ENCODE results near the gene PCGF1. TPM values are rescaled to one million over a fixed set of nuclear protein-coding genes. Genes with fewer than 3 reads are reported as not detected.

The PCGF1 gene
- total RNA-seq, 2 experiments from 2014 or later: 22.6 to 26.0 TPM

DNA sequence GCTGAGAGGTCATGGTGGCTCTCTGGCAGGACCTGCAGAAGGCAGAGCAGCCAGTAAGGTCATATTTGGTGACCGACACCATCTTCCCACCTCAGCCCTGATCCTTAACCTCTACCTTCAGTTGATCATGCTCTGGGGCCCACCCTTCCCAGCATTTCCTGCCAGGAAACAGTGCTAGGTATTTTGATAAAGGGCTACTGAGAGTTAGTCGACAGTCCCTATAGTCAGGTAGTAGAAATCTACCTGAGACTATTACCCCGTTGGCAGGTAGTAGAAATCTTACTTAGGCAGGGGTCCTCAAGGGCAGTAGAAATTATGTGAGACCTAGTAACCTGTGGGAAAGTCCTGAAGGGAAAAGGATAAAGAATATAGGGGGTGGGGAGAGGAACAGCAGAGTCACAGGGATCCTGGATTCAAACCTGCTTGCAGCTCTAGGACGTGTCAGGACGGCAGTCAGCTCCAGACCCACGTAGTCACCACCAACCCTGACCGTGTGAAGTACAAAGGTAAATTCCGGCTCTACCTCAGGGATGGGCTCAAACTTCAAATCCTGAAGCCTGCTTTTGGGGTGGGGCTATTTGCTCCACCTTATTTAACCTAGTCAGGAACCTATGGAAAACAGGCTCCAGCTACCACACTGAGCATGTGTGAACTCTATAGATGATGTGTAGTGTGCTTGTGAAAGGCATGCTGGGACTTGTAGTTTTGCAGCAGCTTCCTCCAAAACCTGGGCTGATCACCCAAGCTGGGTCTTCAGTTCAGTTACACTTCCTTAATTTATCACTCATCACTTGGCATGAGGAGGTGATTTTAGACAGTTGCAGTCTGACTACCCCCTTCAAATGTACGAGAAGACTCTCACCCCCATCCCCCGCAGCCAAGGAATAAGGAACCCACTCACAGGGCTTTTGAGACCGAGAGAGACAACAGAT lies 18.5 kb upstream of the PCGF1 start, which contains the start of gene DQX1:
Gene DQX1, minus strand, starts transcription at position 515 of the 932 bp plus-strand sequence. Its CDS starts 502 bp downstream, at position 13.
- no peak for DNase-seq
- Mint-ChIP-seq H3K4me1 (ENCODE audit: low read depth) (peaks cover 25% of the 10 kb centered on the region), H3K27ac (no peak within 1 kb of the TSS), H3K36me3 (peaks cover 34% of the 10 kb centered on the region), H3K9me3 (no peaks in the 10 kb centered on the region), H3K27me3 (no peaks in the 10 kb centered on the region), H3K4me3 (no peak within 1 kb of the TSS)
- CTCF ChIA-PET: no interaction called here
- intact Hi-C loops (cut with micrococcal nuclease): no loop called here
- POLR2A ChIA-PET: interaction anchor here (1.1 to 1.4 kb wide), 3 partner anchors 22 to 67 kb away, joined by 3 to 4 read pairs (median 4); partner anchors contain the start of genes CCDC142, TTC31 and WBP1

DNA sequence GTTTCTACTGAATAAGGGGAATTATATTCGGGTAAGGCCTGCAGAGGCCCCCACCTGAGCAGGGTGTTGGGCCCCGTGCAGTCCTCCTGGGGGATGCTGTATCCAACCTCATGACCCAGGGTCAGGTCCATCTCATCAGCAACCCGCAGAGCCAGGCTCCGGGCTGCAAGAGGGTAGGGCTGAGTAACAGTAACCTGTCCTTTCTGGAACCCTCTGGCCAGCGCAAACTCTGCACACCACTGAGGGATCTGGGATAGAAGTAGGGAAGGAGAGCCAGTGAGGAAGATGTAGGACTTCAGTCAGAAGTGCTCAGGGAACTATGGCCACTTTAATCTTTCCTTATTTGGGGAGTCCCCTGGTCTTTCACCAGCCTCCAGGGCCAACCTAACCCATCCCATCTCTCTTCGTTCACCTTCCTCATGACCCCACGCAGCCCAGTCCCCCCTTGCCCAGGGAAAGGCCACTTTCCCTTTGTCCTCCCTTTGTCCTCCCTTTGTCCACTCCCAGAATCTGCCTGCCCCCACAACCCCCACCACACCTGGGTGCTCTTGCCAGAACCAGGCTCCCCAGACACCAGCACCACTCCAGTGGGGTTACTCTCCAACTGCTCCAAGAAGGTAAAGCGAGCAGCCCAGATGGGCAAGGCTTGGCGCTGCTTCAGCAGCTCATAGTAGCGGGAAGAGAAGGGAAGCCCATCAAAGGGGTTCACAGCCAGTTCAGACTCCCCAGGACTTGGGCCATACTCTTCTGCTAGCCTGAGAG lies 17.6 kb upstream of the PCGF1 start:
- peaks cover 20% of the 10 kb centered on the region for H3K4me1 Mint-ChIP-seq (ENCODE audit: low read depth)
- no peak overlapping the region for H3K27ac Mint-ChIP-seq
- DNase-seq: no peak
- peaks cover 28% of the 10 kb centered on the region for H3K36me3 Mint-ChIP-seq
- POLR2A ChIA-PET: no interaction called here
- peaks cover 3% of the 10 kb centered on the region for H3K27me3 Mint-ChIP-seq
- H3K9me3 Mint-ChIP-seq: no peaks in the 10 kb centered on the region
- intact Hi-C loops (cut with micrococcal nuclease): no loop called here
- no peak overlapping the region for H3K4me3 Mint-ChIP-seq
- CTCF ChIA-PET: no interaction called here

DNA sequence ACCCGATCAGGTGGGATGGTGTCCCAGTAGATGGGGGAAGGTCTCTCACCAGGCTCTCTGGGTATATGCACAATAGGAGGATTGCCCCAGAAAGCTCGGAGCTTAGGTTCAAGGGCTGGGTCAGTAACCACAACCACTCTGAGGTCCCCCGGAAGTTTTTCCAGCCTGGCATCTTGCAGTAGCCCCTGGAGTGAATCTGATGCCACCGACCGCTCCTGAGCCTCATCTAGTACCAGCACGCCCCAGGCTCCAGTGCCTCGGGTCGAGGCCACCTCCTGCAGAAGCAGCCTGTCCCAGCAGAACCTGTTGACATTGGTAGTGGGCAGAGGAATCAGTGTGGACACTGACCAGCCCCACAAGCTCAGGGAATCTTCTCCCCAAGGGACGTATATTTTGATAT lies 16.5 kb upstream of the PCGF1 start:
- H3K36me3 Mint-ChIP-seq: peaks cover 27% of the 10 kb centered on the region
- POLR2A ChIA-PET: no interaction called here
- intact Hi-C loops (cut with micrococcal nuclease): no loop called here
- peaks cover 14% of the 10 kb centered on the region for H3K27me3 Mint-ChIP-seq
- H3K27ac Mint-ChIP-seq: no peak overlapping the region
- CTCF ChIA-PET: no interaction called here
- DNase-seq: no peak
- no peak overlapping the region for H3K4me3 Mint-ChIP-seq
- H3K9me3 Mint-ChIP-seq: no peaks in the 10 kb centered on the region
- peaks cover 19% of the 10 kb centered on the region for H3K4me1 Mint-ChIP-seq (ENCODE audit: low read depth)

DNA sequence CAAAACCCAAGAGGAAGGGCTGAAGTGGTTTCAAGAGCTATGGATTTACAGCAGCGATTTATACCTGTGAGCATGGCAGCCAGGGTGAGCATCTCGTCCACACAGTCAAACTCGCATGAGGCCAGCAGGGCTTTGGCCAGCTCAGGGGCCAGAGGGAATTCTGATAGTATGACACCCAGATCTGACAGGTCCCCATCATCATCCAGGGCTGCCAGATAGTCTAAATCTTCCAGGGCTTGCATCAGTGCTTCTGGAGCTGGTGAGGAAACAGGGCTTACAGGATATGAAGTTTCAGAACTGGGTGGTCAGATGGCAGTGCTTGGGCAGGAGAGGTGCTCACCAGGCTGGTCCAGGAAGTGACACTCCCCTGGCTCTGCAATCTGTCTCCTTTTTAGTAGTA lies 15.0 kb upstream of the PCGF1 start:
- no peaks in the 10 kb centered on the region for H3K9me3 Mint-ChIP-seq
- peaks cover 5% of the 10 kb centered on the region for H3K4me1 Mint-ChIP-seq (ENCODE audit: low read depth)
- H3K36me3 Mint-ChIP-seq: peaks cover 15% of the 10 kb centered on the region
- peaks cover 27% of the 10 kb centered on the region for H3K27me3 Mint-ChIP-seq
- ChIA-PET POLR2A (no interaction called here), CTCF (interaction anchor here (1.0 kb wide), 1 partner anchor 39 kb away, joined by 3 read pairs; the partner anchor contains the start of genes CCDC142 and TTC31)
- no peak for DNase-seq
- H3K27ac Mint-ChIP-seq: no peak overlapping the region
- intact Hi-C loops (cut with micrococcal nuclease): no loop called here
- H3K4me3 Mint-ChIP-seq: no peak overlapping the region

DNA sequence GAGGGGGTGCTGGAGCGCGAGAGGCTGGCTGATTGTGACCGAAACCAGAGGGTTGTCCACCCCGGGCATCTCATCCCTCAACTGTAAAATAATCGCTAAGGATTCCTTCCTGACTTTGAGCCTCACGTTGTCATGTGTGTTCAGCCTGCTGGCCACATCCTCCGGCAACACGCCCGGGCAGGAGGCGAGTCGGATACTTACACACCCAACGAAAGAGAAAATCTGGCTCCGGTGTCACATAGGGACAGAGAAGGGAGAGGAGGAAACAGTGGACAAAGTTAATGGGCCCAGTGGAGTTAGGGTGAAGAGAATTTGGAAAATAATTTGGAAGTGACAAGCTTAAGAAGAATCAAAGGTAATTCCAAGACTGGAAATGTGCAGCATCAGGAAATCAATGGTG lies 9.2 kb upstream of the PCGF1 start:
- CTCF ChIA-PET: no interaction called here
- Mint-ChIP-seq H3K36me3 (peaks cover 2% of the 10 kb centered on the region), H3K27ac (no peak overlapping the region), H3K9me3 (no peaks in the 10 kb centered on the region), H3K4me1 (ENCODE audit: low read depth) (peaks cover 23% of the 10 kb centered on the region), H3K4me3 (peak overlapping the region; percentile 57), H3K27me3 (peaks cover 67% of the 10 kb centered on the region)
- intact Hi-C loops (cut with micrococcal nuclease): loop anchor here (1.0 kb wide), 1 partner anchor 18 kb away; no protein-coding TSS in a partner anchor
- DNase-seq: no peak
- POLR2A ChIA-PET: interaction anchor here (0.8 to 1.1 kb wide), 2 partner anchors 13 kb away, joined by 4 to 6 read pairs; partner anchors contain the start of genes AUP1 and HTRA2

DNA sequence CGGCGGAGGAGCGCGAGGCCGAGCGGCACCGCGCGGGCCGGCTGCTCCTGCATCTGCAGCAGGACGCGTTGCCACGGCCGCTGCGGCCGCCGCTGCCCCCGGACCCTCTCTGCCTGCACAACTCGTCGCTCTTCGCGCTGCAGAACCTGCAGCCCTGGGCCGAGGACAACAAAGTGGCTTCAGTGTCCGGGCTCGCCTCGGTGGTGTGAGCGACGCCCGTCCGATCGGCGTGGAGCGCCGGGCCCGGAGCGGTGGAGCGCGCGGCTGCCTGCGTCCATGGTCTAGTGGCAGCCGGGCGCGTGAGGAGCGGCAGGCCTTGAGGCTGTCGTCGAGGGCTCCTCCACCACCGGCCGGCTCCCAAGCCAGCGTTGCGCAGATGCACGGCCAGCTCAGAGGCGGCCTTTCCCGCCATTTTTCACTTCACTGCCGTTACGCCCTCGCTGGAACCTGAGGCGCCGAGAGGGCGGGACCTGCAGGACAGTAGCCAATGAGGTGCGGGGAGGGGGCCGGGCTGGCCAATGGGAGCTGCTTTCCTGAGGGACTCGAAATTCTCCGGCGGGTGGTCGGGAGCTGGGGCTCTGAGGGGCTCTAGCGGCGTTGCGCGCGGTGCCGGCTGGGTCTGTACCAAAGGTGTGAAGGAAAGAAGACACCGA lies 8.6 kb upstream of the PCGF1 start:
- H3K4me1 Mint-ChIP-seq (ENCODE audit: low read depth): peaks cover 25% of the 10 kb centered on the region
- no peak overlapping the region for H3K27ac Mint-ChIP-seq
- ChIA-PET POLR2A (interaction anchor here (0.8 to 1.1 kb wide), 2 partner anchors 12 to 13 kb away, joined by 4 to 6 read pairs; partner anchors contain the start of genes AUP1 and HTRA2), CTCF (no interaction called here)
- peak; percentile 86 for DNase-seq
- H3K9me3 Mint-ChIP-seq: no peaks in the 10 kb centered on the region
- H3K27me3 Mint-ChIP-seq: peaks cover 69% of the 10 kb centered on the region
- intact Hi-C loops (cut with micrococcal nuclease): loop anchor here (1.0 kb wide), 2 partner anchors 9 to 18 kb away; partner anchors contain the start of gene PCGF1
- peak overlapping the region; percentile 57 for H3K4me3 Mint-ChIP-seq
- peaks cover 2% of the 10 kb centered on the region for H3K36me3 Mint-ChIP-seq

DNA sequence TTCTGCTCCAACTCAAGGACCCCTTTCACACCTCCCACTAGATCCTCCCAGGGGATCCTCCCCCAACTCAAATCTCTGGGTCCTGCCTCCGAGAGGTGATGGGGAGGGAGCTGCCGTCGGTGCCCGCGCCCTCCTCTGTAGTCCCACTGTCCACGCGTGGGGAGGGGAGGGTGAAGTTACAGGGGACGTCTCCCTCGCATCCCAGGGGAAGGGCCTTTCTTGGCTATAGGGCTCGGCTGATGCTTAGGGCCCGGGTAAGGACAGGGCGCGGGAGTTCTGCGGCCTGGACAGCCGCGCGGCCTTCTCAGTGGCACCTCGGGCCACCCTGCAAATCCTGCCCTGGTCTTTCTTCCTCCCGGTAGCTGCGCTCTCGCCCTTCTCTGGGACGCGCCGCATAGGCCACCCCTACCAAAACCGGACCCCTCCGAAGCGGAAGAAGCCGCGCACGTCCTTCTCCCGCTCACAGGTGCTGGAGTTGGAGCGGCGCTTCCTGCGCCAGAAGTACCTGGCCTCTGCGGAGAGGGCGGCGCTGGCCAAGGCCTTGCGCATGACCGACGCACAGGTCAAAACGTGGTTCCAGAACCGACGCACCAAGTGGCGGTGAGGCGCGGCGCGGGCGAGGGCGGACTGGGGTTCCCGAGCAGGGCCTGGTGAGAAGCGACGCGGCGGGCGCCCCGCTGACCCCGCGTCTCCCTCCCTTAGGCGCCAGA lies 7.9 kb upstream of the PCGF1 start:
- ChIA-PET CTCF (interaction anchor here (1.4 to 1.5 kb wide), 2 partner anchors 17 to 32 kb away, joined by 4 to 5 read pairs; partner anchors contain the start of genes CCDC142 and TTC31), POLR2A (interaction anchor here (0.8 kb wide), 1 partner anchor 22 kb away, joined by 3 read pairs; no protein-coding TSS in a partner anchor)
- Mint-ChIP-seq H3K27ac (no peak overlapping the region), H3K4me3 (peak overlapping the region; percentile 62), H3K36me3 (peaks cover 2% of the 10 kb centered on the region), H3K27me3 (peaks cover 68% of the 10 kb centered on the region), H3K4me1 (ENCODE audit: low read depth) (peaks cover 29% of the 10 kb centered on the region), H3K9me3 (no peaks in the 10 kb centered on the region)
- DNase-seq: no peak
- intact Hi-C loops (cut with micrococcal nuclease): loop anchor here (1.0 kb wide), 1 partner anchor 8 kb away; the partner anchor contains the start of gene PCGF1

- Mint-ChIP-seq H3K27me3 (peaks cover 60% of the 10 kb centered on the region), H3K4me1 (ENCODE audit: low read depth) (peaks cover 31% of the 10 kb centered on the region), H3K27ac (no peak within 1 kb of the TSS), H3K4me3 (peak within 1 kb of the TSS; percentile 62), H3K9me3 (no peaks in the 10 kb centered on the region), H3K36me3 (peaks cover 2% of the 10 kb centered on the region)
- no peak for DNase-seq
- intact Hi-C loops (cut with micrococcal nuclease): loop anchor here (1.0 kb wide), 1 partner anchor 7 kb away; the partner anchor contains the start of gene PCGF1
- CTCF ChIA-PET: interaction anchor here (1.4 to 1.5 kb wide), 2 partner anchors 17 to 32 kb away, joined by 4 to 5 read pairs; partner anchors contain the start of genes CCDC142 and TTC31
- POLR2A ChIA-PET: interaction anchor here (0.8 kb wide), 1 partner anchor 21 kb away, joined by 3 read pairs; no protein-coding TSS in a partner anchor
Observed at GRCh38 chr2:74514368-74515270, 7.1 kb upstream of the PCGF1 start, which contains the start of gene TLX2. TLX2 (plus strand) TSS chr2:74514450; CDS start chr2:74514807, 357 bp downstream.

DNA sequence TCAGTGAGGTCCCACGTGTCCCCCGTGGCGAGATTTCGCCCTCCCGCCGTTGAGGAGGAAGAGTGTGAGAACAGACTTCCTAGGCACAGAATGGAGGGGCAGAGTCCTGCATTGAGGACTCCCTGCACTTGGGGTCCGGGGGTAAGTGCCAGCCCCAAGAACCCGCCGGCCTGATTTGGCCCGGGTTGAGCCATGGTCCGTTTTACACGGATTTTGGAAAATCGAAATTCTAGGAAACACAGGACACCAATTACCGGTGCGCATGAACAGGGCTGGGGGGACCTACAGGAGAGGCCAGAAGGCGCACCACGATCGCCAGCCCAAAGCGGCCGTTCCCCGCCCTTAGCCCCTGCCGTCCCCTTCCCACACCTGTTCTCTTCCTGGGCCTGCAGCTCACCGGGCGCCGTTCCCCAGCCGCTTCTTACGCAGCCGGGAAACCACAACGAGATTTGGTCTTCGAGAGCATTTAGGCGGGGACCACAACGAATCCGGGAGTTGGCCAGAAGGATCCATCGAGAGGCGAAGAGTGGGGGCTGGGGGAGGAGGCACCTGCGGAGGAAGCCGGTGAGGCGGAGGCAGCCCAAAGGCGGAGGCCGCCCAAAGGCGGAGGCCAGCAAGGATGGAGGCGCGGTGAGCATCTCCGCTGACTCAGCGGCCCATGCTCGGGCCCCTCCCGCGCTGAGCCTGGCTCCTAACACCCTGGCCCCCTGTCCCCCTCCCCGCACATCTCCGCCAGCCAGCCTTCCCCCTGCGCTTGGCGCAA lies 6.3 kb upstream of the PCGF1 start:
- Mint-ChIP-seq H3K27me3 (peaks cover 53% of the 10 kb centered on the region), H3K9me3 (no peaks in the 10 kb centered on the region), H3K4me1 (ENCODE audit: low read depth) (peaks cover 31% of the 10 kb centered on the region), H3K36me3 (peaks cover 2% of the 10 kb centered on the region), H3K4me3 (peak overlapping the region; percentile 52), H3K27ac (no peak overlapping the region)
- CTCF ChIA-PET: interaction anchor here (1.4 to 1.5 kb wide), 2 partner anchors 18 to 31 kb away, joined by 4 to 5 read pairs; partner anchors contain the start of genes CCDC142 and TTC31
- POLR2A ChIA-PET: no interaction called here
- DNase-seq: peak; percentile 56
- intact Hi-C loops (cut with micrococcal nuclease): no loop called here
